BLaER1 treated with 17β-estradiol and CSF1 and Interleukin-3, amounts not matched to agents 10 nM and 100 nM (cell line): Measurements from ENCODE around the gene COL23A1.
A peak's percentile ranks its signal among the peaks of the same experiment; 100 is the strongest.

ENCODE experiments used
- H3K27ac ChIP-seq, 11 experiments: shearing (Covaris generic); formaldehyde crosslinking; 2 replicates each; pipeline ENCODE4 v1.8.1; 2022
- H3K27me3 ChIP-seq, 11 experiments: shearing (Covaris generic); formaldehyde crosslinking; 2 replicates each; pipeline ENCODE4 v1.8.1; 2022
- H3K36me3 ChIP-seq, 11 experiments: shearing (Covaris generic); formaldehyde crosslinking; 2 replicates each; pipeline ENCODE4 v1.8.1; 2022
- H3K4me1 ChIP-seq, 10 experiments: shearing (Covaris generic); formaldehyde crosslinking; 2 replicates each; pipeline ENCODE4 v1.8.1; 2022
- H3K4me2 ChIP-seq, 11 experiments: shearing (Covaris generic); formaldehyde crosslinking; 2 replicates each; pipeline ENCODE4 v1.8.1; 2022
- H3K4me3 ChIP-seq, 10 experiments: shearing (Covaris generic); formaldehyde crosslinking; 2 replicates each; pipeline ENCODE4 v1.8.1; 2022
- H3K9ac ChIP-seq, 11 experiments: shearing (Covaris generic); formaldehyde crosslinking; 2 replicates each; pipeline ENCODE4 v1.8.1; 2022
- H3K9me3 ChIP-seq, 11 experiments: shearing (Covaris generic); formaldehyde crosslinking; replicated peaks in 1 of 11; 2 replicates each; pipeline ENCODE4 v1.8.1; 2022
- H4K20me1 ChIP-seq, 11 experiments: shearing (Covaris generic); formaldehyde crosslinking; 2 replicates each; pipeline ENCODE4 v1.8.1; 2022
- Cebpa-rat ChIP-seq, 11 experiments: shearing (Covaris generic); IDR thresholded peaks; 2 replicates each; pipeline ENCODE4 v1.8.1; 2022

The COL23A1 gene

GRCh38 chr5:178357678-178358077, 232.5 kb downstream of the COL23A1 start:
- Histone ChIP-seq H3K9me3 (0 out of 22 replicates have a peak, but pooled peaks cover 0 to 4% (median 0%) of the 10 kb centered on the region in 11 experiments), H3K27ac (peak overlapping the region in 2 of 11 experiments; percentile 34 to 39; a peak in 2 of 22 replicates), H3K4me3 (no peak overlapping the region), H3K9ac (peak overlapping the region in 4 of 11 experiments; percentile 2 to 38 (median 30); a peak in 2 of 22 replicates), H3K4me1 (peaks cover 24 to 43% (median 30%) of the 10 kb centered on the region in 10 experiments), H4K20me1 (peaks cover 0 to 3% (median 0%) of the 10 kb centered on the region in 11 experiments; a peak in 1 of 22 replicates), H3K27me3 (peaks cover 7 to 16% (median 12%) of the 10 kb centered on the region in 11 experiments; a peak in 20 of 22 replicates), H3K36me3 (no peaks in the 10 kb centered on the region), H3K4me2 (peak overlapping the region; percentile 71 to 96 (median 90))
- TF ChIP-seq Cebpa-rat (IDR thresholded peaks at IDR 0.05) = no peak

- Histone ChIP-seq H4K20me1 (peaks cover 0 to 3% (median 0%) of the 10 kb centered on the region in 11 experiments; a peak in 1 of 22 replicates), H3K4me1 (peaks cover 24 to 43% (median 31%) of the 10 kb centered on the region in 10 experiments), H3K4me3 (peak overlapping the region in 7 of 10 experiments; percentile 6 to 57 (median 35); a peak in 11 of 20 replicates), H3K9ac (peak overlapping the region in 6 of 11 experiments; percentile 2 to 38 (median 24); a peak in 7 of 22 replicates), H3K9me3 (0 out of 22 replicates have a peak, but pooled peaks cover 0 to 4% (median 0%) of the 10 kb centered on the region in 11 experiments), H3K27me3 (peaks cover 7 to 16% (median 12%) of the 10 kb centered on the region in 11 experiments; a peak in 20 of 22 replicates), H3K36me3 (no peaks in the 10 kb centered on the region), H3K27ac (peak overlapping the region in 5 of 11 experiments; percentile 4 to 55 (median 34); a peak in 6 of 22 replicates), H3K4me2 (peak overlapping the region; percentile 71 to 96 (median 90))
- TF ChIP-seq Cebpa-rat (IDR thresholded peaks at IDR 0.05) = no peak
Observed at GRCh38 chr5:178357121-178357521, 233.1 kb downstream of the COL23A1 start.

DNA sequence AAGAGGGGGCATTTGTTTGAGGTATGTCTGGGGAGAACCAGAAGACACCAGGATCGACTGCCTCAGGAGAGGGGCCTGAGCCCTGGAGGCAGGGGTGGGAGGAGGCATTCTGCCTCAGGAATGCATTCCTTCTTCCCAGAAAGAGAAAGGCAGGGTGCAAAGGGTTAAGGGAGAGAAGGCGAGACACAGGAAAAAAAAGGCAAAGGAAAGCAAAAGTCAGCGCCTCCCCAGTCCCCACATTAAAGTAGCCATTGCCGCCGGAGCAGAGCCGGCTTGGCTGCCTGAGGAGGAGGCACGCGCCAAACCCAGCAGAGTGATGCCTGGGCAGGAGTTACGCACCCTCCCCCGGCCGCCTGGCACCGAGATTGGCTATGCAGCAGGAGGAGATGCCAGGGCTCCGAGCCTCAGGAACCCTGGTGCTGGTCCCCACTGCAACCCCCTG, 233.7 kb downstream of the COL23A1 start:
- Histone ChIP-seq H3K4me3 (peak overlapping the region in 7 of 10 experiments; percentile 6 to 57 (median 35); a peak in 12 of 20 replicates), H4K20me1 (peaks cover 0 to 3% (median 0%) of the 10 kb centered on the region in 11 experiments; a peak in 1 of 22 replicates), H3K9ac (peak overlapping the region in 7 of 11 experiments; percentile 2 to 40 (median 18); a peak in 7 of 22 replicates), H3K4me1 (peaks cover 29 to 46% (median 37%) of the 10 kb centered on the region in 10 experiments), H3K36me3 (no peaks in the 10 kb centered on the region), H3K27ac (no peak overlapping the region; a peak in 1 of 22 replicates), H3K9me3 (0 out of 22 replicates have a peak, but pooled peaks cover 0 to 4% (median 0%) of the 10 kb centered on the region in 11 experiments), H3K27me3 (peaks cover 7 to 18% (median 14%) of the 10 kb centered on the region in 11 experiments; a peak in 20 of 22 replicates), H3K4me2 (peak overlapping the region; percentile 71 to 96 (median 90))
- TF ChIP-seq Cebpa-rat (IDR thresholded peaks at IDR 0.05) = no peak

DNA sequence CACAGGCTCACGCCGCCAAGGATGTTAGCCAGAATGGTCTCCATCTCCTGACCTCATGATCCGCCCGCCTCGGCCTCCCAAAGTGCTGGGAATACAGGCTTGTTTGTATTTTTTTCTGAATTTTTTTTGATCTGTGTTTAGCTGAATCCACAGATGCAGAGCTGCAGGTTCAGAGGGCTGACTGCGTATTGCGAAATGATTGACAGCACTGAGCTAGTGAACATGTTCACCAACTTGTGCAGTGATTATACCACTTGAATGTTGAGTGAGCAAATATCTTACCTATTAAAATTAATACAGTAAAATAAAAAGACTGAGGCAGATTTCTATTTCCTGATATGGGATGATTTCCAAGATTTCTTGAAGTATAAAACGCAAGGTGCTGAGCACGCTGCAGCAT, 234.5 kb downstream of the COL23A1 start:
- peaks cover 37 to 53% (median 45%) of the 10 kb centered on the region in 10 experiments for H3K4me1 ChIP-seq
- 0 out of 22 replicates have a peak, but pooled peaks cover 0 to 4% (median 0%) of the 10 kb centered on the region in 11 experiments for H3K9me3 ChIP-seq
- peak in 7 of 11 experiments; percentile 50 to 93 (median 73); a peak in 13 of 22 replicates for TF ChIP-seq Cebpa-rat (IDR thresholded peaks at IDR 0.05)
- no peak overlapping the region for H3K27ac ChIP-seq
- peak overlapping the region; percentile 71 to 96 (median 90) for H3K4me2 ChIP-seq
- H4K20me1 ChIP-seq = peaks cover 0 to 3% (median 0%) of the 10 kb centered on the region in 11 experiments; a peak in 1 of 22 replicates
- H3K36me3 ChIP-seq = no peaks in the 10 kb centered on the region
- peaks cover 7 to 21% (median 14%) of the 10 kb centered on the region in 11 experiments; a peak in 20 of 22 replicates for H3K27me3 ChIP-seq
- H3K4me3 ChIP-seq = peak overlapping the region in 1 of 10 experiments; percentile 57; a peak in 1 of 20 replicates
- H3K9ac ChIP-seq = peak overlapping the region in 2 of 11 experiments; percentile 18 to 19; a peak in 1 of 22 replicates

- Histone ChIP-seq H3K9me3 (0 out of 22 replicates have a peak, but pooled peaks cover 0 to 4% (median 0%) of the 10 kb centered on the region in 11 experiments), H3K4me1 (peaks cover 50 to 66% (median 56%) of the 10 kb centered on the region in 10 experiments), H3K4me2 (no peak overlapping the region), H3K27me3 (peaks cover 7 to 21% (median 14%) of the 10 kb centered on the region in 11 experiments; a peak in 20 of 22 replicates), H3K4me3 (no peak overlapping the region), H3K36me3 (no peaks in the 10 kb centered on the region), H3K9ac (no peak overlapping the region), H4K20me1 (peaks cover 0 to 3% (median 0%) of the 10 kb centered on the region in 11 experiments; a peak in 1 of 22 replicates), H3K27ac (no peak overlapping the region)
- TF ChIP-seq Cebpa-rat (IDR thresholded peaks at IDR 0.05) = no peak
Observed at GRCh38 chr5:178353461-178353860, 236.7 kb downstream of the COL23A1 start.

DNA sequence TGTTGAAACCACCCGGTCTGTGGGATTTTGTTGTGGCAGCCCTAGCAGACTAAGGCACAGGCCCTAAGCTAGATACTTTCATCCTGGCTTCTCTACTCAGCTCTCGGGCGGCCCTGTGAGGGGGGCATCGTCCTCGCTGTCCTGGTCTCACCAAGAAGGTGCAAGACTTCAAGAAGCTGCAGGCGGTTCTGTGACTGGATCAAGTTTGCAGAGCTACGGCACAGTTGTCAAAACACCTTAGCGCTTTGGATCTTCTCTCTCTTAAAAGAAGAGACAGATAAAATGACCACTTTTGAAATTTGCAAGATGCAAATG, 238.2 kb downstream of the COL23A1 start:
- no peak for TF ChIP-seq Cebpa-rat (IDR thresholded peaks at IDR 0.05)
- H3K27me3 ChIP-seq = peaks cover 7 to 21% (median 14%) of the 10 kb centered on the region in 11 experiments; a peak in 20 of 22 replicates
- H3K9me3 ChIP-seq = 0 out of 22 replicates have a peak, but pooled peaks cover 0 to 4% (median 0%) of the 10 kb centered on the region in 11 experiments
- H3K9ac ChIP-seq = 0 out of 22 replicates have a peak overlapping the region, but pooled peaks of 2 of the 11 experiments have one; percentile 18 to 24
- peaks cover 42 to 58% (median 44%) of the 10 kb centered on the region in 10 experiments for H3K4me1 ChIP-seq
- H4K20me1 ChIP-seq = peaks cover 0 to 3% (median 0%) of the 10 kb centered on the region in 11 experiments; a peak in 1 of 22 replicates
- H3K36me3 ChIP-seq = no peaks in the 10 kb centered on the region
- peak overlapping the region in 10 of 11 experiments; percentile 85 to 94 (median 90); a peak in 18 of 22 replicates for H3K4me2 ChIP-seq
- H3K27ac ChIP-seq = no peak overlapping the region
- H3K4me3 ChIP-seq = no peak overlapping the region

DNA sequence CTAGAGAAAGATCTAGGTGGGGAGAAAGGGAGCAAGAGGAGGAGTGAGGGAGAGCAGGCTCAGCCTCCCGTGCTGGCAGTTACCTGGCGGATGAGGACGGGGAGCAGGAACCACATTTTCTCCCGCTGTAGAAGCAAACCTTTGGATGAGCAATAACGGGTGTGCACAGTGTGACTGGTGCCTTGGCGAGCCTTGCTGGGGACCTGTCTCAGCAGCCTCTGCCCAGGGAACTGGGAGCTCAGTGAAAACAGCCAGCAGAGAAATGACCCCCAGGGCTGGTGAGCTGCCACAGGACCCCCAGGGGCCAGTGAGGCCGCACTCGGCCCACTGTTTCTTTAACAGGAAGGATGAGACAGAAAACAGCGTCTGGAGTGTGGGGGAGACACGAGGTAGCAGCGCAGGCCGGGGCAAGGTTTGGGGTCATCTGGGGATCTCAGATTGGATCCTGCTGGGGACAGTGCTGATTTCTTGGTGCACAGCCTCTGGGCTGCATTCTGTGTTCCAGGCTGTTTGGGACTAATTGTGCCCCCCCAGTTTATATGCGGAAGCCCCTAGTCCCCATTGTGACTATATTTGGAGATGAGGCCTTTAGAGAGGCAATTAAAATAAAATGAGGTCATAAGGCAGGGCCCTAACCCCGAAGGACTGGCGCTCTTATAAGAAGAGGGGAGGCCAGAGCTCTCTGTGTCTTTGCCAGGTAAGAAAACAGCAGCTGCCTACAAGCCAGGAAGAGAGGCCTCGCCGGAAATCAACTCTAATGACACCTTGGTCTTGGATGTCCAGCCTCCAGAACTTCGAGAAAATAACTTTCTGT, 238.8 kb downstream of the COL23A1 start:
- Histone ChIP-seq H3K27me3 (peaks cover 7 to 20% (median 11%) of the 10 kb centered on the region in 11 experiments; a peak in 20 of 22 replicates), H3K4me3 (0 out of 20 replicates have a peak overlapping the region, but pooled peaks of 1 of the 10 experiments have one; percentile 12), H3K4me1 (peaks cover 36 to 52% (median 38%) of the 10 kb centered on the region in 10 experiments), H3K9me3 (0 out of 22 replicates have a peak, but pooled peaks cover 0 to 4% (median 0%) of the 10 kb centered on the region in 11 experiments), H3K9ac (peak overlapping the region; percentile 5 to 63 (median 49); a peak in 16 of 22 replicates), H3K4me2 (peak overlapping the region; percentile 68 to 94 (median 88)), H3K36me3 (no peaks in the 10 kb centered on the region), H4K20me1 (no peaks in the 10 kb centered on the region), H3K27ac (peak overlapping the region in 10 of 11 experiments; percentile 20 to 76 (median 64); a peak in 17 of 22 replicates)
- TF ChIP-seq Cebpa-rat (IDR thresholded peaks at IDR 0.05) = no peak
